PC-3 (cell line): ENCODE data around the gene PROKR1.

Experiments
- CTCF ChIP-seq: fragments of 300-600 bp; sonication (generic); conservative IDR thresholded peaks from 2 replicates; pipeline ENCODE4 v1.5.1; 2017; ENCODE audit warnings: antibody characterized with exemption, low read depth, mild to moderate bottlenecking, low read length
- EZH2 ChIP-seq: fragments of 300-600 bp; sonication (generic); IDR thresholded peaks from one replicate; pipeline ENCODE4 v1.6.1; 2017; ENCODE audit warnings: antibody characterized with exemption, mild to moderate bottlenecking, low read length; ENCODE audit not compliant: unreplicated experiment
- EZH2phosphoT487 ChIP-seq: fragments of 300-600 bp; sonication (generic); IDR thresholded peaks from 2 replicates; pipeline ENCODE4 v1.6.1; 2018; ENCODE audit warnings: mild to moderate bottlenecking, antibody characterized with exemption, low read length, borderline replicate concordance

DNA sequence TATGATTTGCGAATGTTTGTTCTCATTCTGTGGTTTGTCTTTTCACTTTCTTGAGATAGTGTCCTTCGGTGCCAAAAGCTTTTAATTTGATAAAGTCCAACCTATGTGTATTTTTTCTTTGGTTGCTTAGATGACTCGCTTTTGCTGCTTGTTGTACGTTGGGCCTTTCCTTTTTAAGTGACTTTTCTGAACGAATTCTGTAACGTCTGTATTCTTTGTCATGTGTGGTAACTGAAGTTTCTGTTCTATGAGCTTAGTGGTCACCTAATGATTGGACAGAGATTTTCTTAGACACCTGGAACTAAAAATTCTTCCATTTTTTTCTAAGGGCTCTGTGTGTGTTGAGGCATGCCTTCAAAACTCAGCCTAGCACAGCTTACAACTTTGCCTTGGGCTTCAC lies 19.6 kb upstream of the PROKR1 start:
- TF ChIP-seq CTCF: no peak
- TF ChIP-seq EZH2: no peak
- no peak for TF ChIP-seq EZH2phosphoT487
